H1 (cell line): Measurements from ENCODE around the gene ARL8A. TPM values are rescaled to one million over a fixed set of nuclear protein-coding genes. Genes with fewer than 3 reads are reported as not detected.

Experiments
- CTCF ChIA-PET: fragments of 300-600 bp; sonication (Branson Sonifier 250); formaldehyde crosslinking; loops from one replicate; lab custom pipeline; 2021; ENCODE audit not compliant: partially characterized antibody; lab: Charles Lee
- POLR2A ChIA-PET: fragments of 300-600 bp; sonication (Branson Sonifier 250); formaldehyde crosslinking; loops from one replicate; lab custom pipeline; 2021; ENCODE audit warnings: inconsistent platforms; ENCODE audit not compliant: partially characterized antibody; lab: Charles Lee
- DNase-seq, 2 experiments: peaks; one replicate each; pipeline versions ENCODE4 v3.0.0 to v3.0.0-alpha.2; 2010 to 2022; ENCODE audit warnings: low spot score in 2 of 2, low read depth in 1 of 2, mixed read lengths in 1 of 2
- FAIRE-seq: peaks from 2 replicates; lab custom pipeline; 2011; peaks lifted over from hg19 to GRCh38; lab: Jason Lieb, UNC
- H2AFZ ChIP-seq: 2 replicates; pipeline ENCODE4 v1.8.1; 2012; ENCODE audit warnings: low read length, inconsistent platforms
- H2AK5ac ChIP-seq: 2 replicates; pipeline ENCODE4 v1.6.1; 2013; ENCODE audit warnings: low read depth, low read length
- H2BK120ac ChIP-seq: replicated peaks from 2 replicates; pipeline ENCODE3; 2013; ENCODE audit warnings: low read depth, low read length, inconsistent platforms
- H2BK12ac ChIP-seq: 2 replicates; pipeline ENCODE4 v1.6.1; 2013; ENCODE audit warnings: low read depth, low read length
- H2BK15ac ChIP-seq: 2 replicates; pipeline ENCODE4 v1.6.1; 2013; ENCODE audit warnings: low read length
- H2BK20ac ChIP-seq: 2 replicates; pipeline ENCODE4 v1.6.1; 2013; ENCODE audit warnings: low read length
- H2BK5ac ChIP-seq: 2 replicates; pipeline ENCODE4 v1.6.1; 2013; ENCODE audit warnings: low read depth, low read length
- H3K14ac ChIP-seq: 2 replicates; pipeline ENCODE4 v1.6.1; 2013; ENCODE audit warnings: inconsistent platforms; ENCODE audit not compliant: insufficient read length
- H3K18ac ChIP-seq: 2 replicates; pipeline ENCODE4 v1.6.1; 2013; ENCODE audit warnings: low read length; ENCODE audit errors: extremely low read depth
- H3K23ac ChIP-seq: 2 replicates; pipeline ENCODE4 v1.6.1; 2013; ENCODE audit warnings: inconsistent platforms; ENCODE audit not compliant: insufficient read length
- H3K23me2 ChIP-seq: 2 replicates; pipeline ENCODE4 v1.6.1; 2013; ENCODE audit warnings: low read depth, low read length
- H3K27ac ChIP-seq: 2 replicates; pipeline ENCODE4 v1.6.1; 2011; ENCODE audit warnings: low read depth, low read length, inconsistent platforms
- H3K27me3 ChIP-seq, 4 experiments: replicated peaks in 1 of 4; 1 replicate in 1 of 4; 2 replicates in 3 of 4; pipeline versions ENCODE4 v1.6.1 to v1.8.1; 2011 to 2013; ENCODE audit warnings: low read length in 3 of 4, mild to moderate bottlenecking in 3 of 4, inconsistent platforms in 2 of 4, mixed read lengths in 2 of 4, moderate library complexity in 1 of 4; ENCODE audit not compliant: control insufficient read depth in 3 of 4, insufficient read depth in 3 of 4; ENCODE audit errors: extremely low read depth in 1 of 4
- H3K36me3 ChIP-seq, 4 experiments: 2 replicates each; pipeline versions ENCODE4 v1.6.1 to v1.8.1; 2011 to 2013; ENCODE audit warnings: mild to moderate bottlenecking in 4 of 4, low read length in 3 of 4, moderate library complexity in 2 of 4, control low read depth in 1 of 4, inconsistent platforms in 1 of 4; ENCODE audit not compliant: insufficient read depth in 4 of 4, control insufficient read depth in 2 of 4
- H3K4ac ChIP-seq: replicated peaks from 2 replicates; pipeline ENCODE3; 2013; ENCODE audit warnings: low read length, low read depth, mixed read lengths, inconsistent platforms; ENCODE audit not compliant: insufficient read length
- H3K4me1 ChIP-seq, 4 experiments: replicated peaks in 1 of 4; 1 replicate in 1 of 4; 2 replicates in 3 of 4; pipeline versions ENCODE4 v1.6.1 to v1.8.1; 2011 to 2013; ENCODE audit warnings: low read length in 3 of 4, inconsistent platforms in 2 of 4, mixed read lengths in 1 of 4; ENCODE audit not compliant: insufficient read depth in 4 of 4, control insufficient read depth in 3 of 4
- H3K4me2 ChIP-seq, 2 experiments: 2 replicates each; pipeline versions ENCODE4 v1.6.1 to v1.8.1; 2011 to 2013; ENCODE audit warnings: low read depth in 2 of 2, low read length in 2 of 2, control low read depth in 1 of 2, inconsistent platforms in 1 of 2, mild to moderate bottlenecking in 1 of 2; ENCODE audit not compliant: insufficient read depth in 1 of 2
- H3K4me3 ChIP-seq, 4 experiments: fragments of 200-600, 300-600 bp in 1 of 4; sonication (generic), shearing (Covaris generic), sonication (Bioruptor Twin) in 1 of 4; 2 replicates each; pipeline versions ENCODE4 v1.5.1 to v1.8.1; 2011 to 2016; ENCODE audit warnings: low read length in 4 of 4, low read depth in 3 of 4, control low read depth in 2 of 4, inconsistent platforms in 2 of 4, mild to moderate bottlenecking in 2 of 4, mixed read lengths in 1 of 4, moderate library complexity in 1 of 4; ENCODE audit not compliant: insufficient read depth in 2 of 4; ENCODE audit errors: extremely low read depth in 1 of 4
- H3K56ac ChIP-seq: replicated peaks from 2 replicates; pipeline ENCODE3; 2013; ENCODE audit warnings: low read depth, mild to moderate bottlenecking, mixed read lengths, low read length, inconsistent platforms; ENCODE audit not compliant: insufficient read length
- H3K79me1 ChIP-seq: 2 replicates; pipeline ENCODE4 v1.6.1; 2013; ENCODE audit warnings: low read depth, low read length, control low read depth
- H3K79me2 ChIP-seq, 2 experiments: 2 replicates each; pipeline versions ENCODE4 v1.6.1 to v1.8.1; 2012 to 2013; ENCODE audit warnings: low read length in 2 of 2, mild to moderate bottlenecking in 2 of 2, inconsistent platforms in 1 of 2; ENCODE audit not compliant: insufficient read depth in 2 of 2, control insufficient read depth in 1 of 2
- H3K9ac ChIP-seq, 4 experiments: replicated peaks in 1 of 4; 1 replicate in 1 of 4; 2 replicates in 3 of 4; pipeline versions ENCODE4 v1.6.1 to v1.8.1; 2011 to 2013; ENCODE audit warnings: low read depth in 3 of 4, low read length in 3 of 4, control low read depth in 2 of 4, mild to moderate bottlenecking in 2 of 4, moderate library complexity in 2 of 4, inconsistent platforms in 1 of 4; ENCODE audit errors: extremely low read depth in 1 of 4
- H3K9me3 ChIP-seq, 2 experiments: 2 replicates each; pipeline versions ENCODE4 v1.6.1 to v1.8.1; 2012 to 2013; ENCODE audit warnings: mild to moderate bottlenecking in 2 of 2, moderate library complexity in 2 of 2, control low read depth in 1 of 2, inconsistent platforms in 1 of 2, low read depth in 1 of 2, low read length in 1 of 2, mixed read lengths in 1 of 2; ENCODE audit not compliant: insufficient read depth in 2 of 2
- H4K20me1 ChIP-seq, 2 experiments: replicated peaks in 1 of 2; 2 replicates each; pipeline versions ENCODE3 to v1.8.1; 2011 to 2013; ENCODE audit warnings: inconsistent platforms in 2 of 2, low read length in 2 of 2, mild to moderate bottlenecking in 1 of 2; ENCODE audit not compliant: insufficient read depth in 2 of 2, control insufficient read depth in 1 of 2
- H4K5ac ChIP-seq: 2 replicates; pipeline ENCODE4 v1.6.1; 2013; ENCODE audit warnings: low read length, low read depth, mixed read lengths, inconsistent platforms; ENCODE audit not compliant: insufficient read length
- H4K8ac ChIP-seq: 2 replicates; pipeline ENCODE4 v1.8.0; 2013; ENCODE audit warnings: mild to moderate bottlenecking, moderate library complexity, low read length, inconsistent platforms; ENCODE audit not compliant: insufficient read depth; ENCODE audit errors: extremely low read depth
- H4K91ac ChIP-seq: replicated peaks from 2 replicates; pipeline ENCODE3; 2013; ENCODE audit warnings: low read length, mixed read lengths, inconsistent platforms; ENCODE audit not compliant: insufficient read length
- BACH1 ChIP-seq: IDR thresholded peaks from 2 replicates; pipeline ENCODE4 v1.6.1; 2012; ENCODE audit warnings: low read length, improper control_type of control experiment
- MAFK ChIP-seq: IDR thresholded peaks from 2 replicates; pipeline ENCODE4 v1.6.1; 2012; ENCODE audit warnings: low read depth, mild to moderate bottlenecking, improper control_type of control experiment, low read length
- POLR2A ChIP-seq, 2 experiments: IDR thresholded peaks; 1 replicate in 1 of 2; 2 replicates in 1 of 2; pipeline ENCODE4 v1.6.1; 2011; ENCODE audit warnings: low read depth in 2 of 2, low read length in 2 of 2, mild to moderate bottlenecking in 2 of 2; ENCODE audit errors: control extremely low read depth in 1 of 2
- SAP30 ChIP-seq: fragments of 300-600 bp; sonication (generic); IDR thresholded peaks from 2 replicates; pipeline ENCODE4 v1.7.1; 2012; ENCODE audit warnings: low read length, moderate library complexity, mild to moderate bottlenecking, inconsistent platforms; ENCODE audit not compliant: insufficient read depth, insufficient replicate concordance
- SP4 ChIP-seq: IDR thresholded peaks from 2 replicates; pipeline ENCODE4 v1.6.1; 2012; ENCODE audit warnings: low read length, inconsistent platforms
- TAF7 ChIP-seq: optimal IDR thresholded peaks from 2 replicates; pipeline ENCODE3; 2011; ENCODE audit warnings: low read depth, mild to moderate bottlenecking, inconsistent platforms, low read length, moderate library complexity, borderline replicate concordance
- TBP ChIP-seq: IDR thresholded peaks from 2 replicates; pipeline ENCODE4 v1.6.1; 2011; ENCODE audit warnings: low read depth, low read length, improper control_type of control experiment
- WGBS, 2 experiments: shearing (Covaris generic) in 1 of 2; methylation state at CpG; one replicate each; pipeline versions ENCODE4 v1.1.6 to v1.1.7; 2013 to 2015; ENCODE audit warnings: low lambda C conversion rate in 2 of 2, mixed read lengths in 2 of 2, inconsistent platforms in 1 of 2, low coverage in 1 of 2, missing lambda C conversion rate in 1 of 2; ENCODE audit not compliant: insufficient replicate concordance in 2 of 2, insufficient coverage in 1 of 2, insufficient read length in 1 of 2; ENCODE audit errors: extremely low coverage in 1 of 2, missing lambda C conversion rate in 1 of 2; 5-methylcytosine and 5-hydroxymethylcytosine counted together
- polyA plus RNA-seq, 7 experiments: library from polyadenylated mRNA; depleted of rRNA in 3 of 7; stranded (reverse) in 5 of 7; unstranded in 2 of 7; fragments of >200 nt in 5 of 7; fragments of 200-250 nt in 2 of 7; gene quantifications; 1 replicate in 5 of 7; 2 replicates in 1 of 7; 4 replicates in 1 of 7; pipeline versions ENCODE4 v1.2.1 to v1.2.3, GENCODE V29; 2011 to 2013; ENCODE audit warnings: missing spikeins in 2 of 7, mixed read lengths in 2 of 7
- total RNA-seq: library from RNA; stranded (reverse); fragmentation: NEBNext Ultra II Directional; extraction: Animal tissue kit (Norgen Biotek cat#: 25700); gene quantifications from 2 replicates; pipeline ENCODE4 v1.2.1, GENCODE V29; 2021
- TF ChIP-seq, protein P1 (sequence below), 3 experiments: IDR thresholded peaks; 1 replicate in 2 of 3; 2 replicates in 1 of 3; pipeline versions ENCODE4 v1.5.1 to v1.6.1; 2011; ENCODE audit warnings: low read length in 3 of 3, mild to moderate bottlenecking in 3 of 3, inconsistent platforms in 2 of 3, low read depth in 1 of 3, moderate library complexity in 1 of 3; ENCODE audit not compliant: insufficient read depth in 1 of 3; ENCODE audit errors: control extremely low read depth in 1 of 3
- TF ChIP-seq, protein P2 (sequence below): IDR thresholded peaks from 2 replicates; pipeline ENCODE4 v1.6.1; 2012; ENCODE audit warnings: inconsistent platforms

The ARL8A gene
- total and polyA plus RNA-seq, 2 of the 8 experiments (the other 6 are each of a cell fraction or from before 2014, with no cell fraction given), result 40.3 to 58.7 TPM

DNA sequence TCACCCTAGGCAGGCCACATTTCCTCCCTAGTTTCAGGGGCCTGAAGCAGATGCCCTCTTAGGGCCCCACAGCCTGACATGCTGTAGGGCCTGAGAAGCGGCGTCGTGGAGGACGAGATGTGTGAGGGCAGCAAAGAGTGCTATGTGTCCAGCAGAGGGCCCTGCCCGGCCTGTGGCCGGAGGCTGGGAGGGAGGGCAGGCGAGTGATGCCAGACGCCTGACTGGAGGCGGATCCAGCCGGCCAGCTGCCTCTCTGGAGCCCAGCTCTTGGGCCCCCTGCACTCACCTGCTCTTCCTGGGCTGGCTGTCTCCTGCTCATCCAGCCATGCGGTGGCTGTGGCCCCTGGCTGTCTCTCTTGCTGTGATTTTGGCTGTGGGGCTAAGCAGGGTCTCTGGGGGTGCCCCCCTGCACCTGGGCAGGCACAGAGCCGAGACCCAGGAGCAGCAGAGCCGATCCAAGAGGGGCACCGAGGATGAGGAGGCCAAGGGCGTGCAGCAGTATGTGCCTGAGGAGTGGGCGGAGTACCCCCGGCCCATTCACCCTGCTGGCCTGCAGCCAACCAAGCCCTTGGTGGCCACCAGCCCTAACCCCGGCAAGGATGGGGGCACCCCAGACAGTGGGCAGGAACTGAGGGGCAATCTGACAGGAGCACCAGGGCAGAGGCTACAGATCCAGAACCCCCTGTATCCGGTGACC lies 21.8 kb downstream of the ARL8A start, which contains the start of gene GPR37L1:
TSS of gene GPR37L1 (plus strand) at position 279 of the 697 bp plus-strand sequence. CDS start at position 326, 47 bp downstream.
- CTCF ChIA-PET, result interaction anchor here (0.6 to 29.2 kb wide), 19 partner anchors 10 to 690 kb away, joined by 3 to 1014 read pairs (median 4); partner anchors contain the start of genes ARL8A, ELF3 and RNPEP
- no peak within 1 kb of the TSS for H2AK5ac ChIP-seq
- no peak within 1 kb of the TSS for H3K14ac ChIP-seq
- POLR2A ChIA-PET, result interaction anchor here (0.8 to 7.2 kb wide), 8 partner anchors 9 to 167 kb away, joined by 3 to 98 read pairs (median 6); partner anchors contain the start of genes ELF3 and TIMM17A
- FAIRE-seq, result no peak
- H2BK120ac ChIP-seq, result no peak within 1 kb of the TSS
- no peaks in the 10 kb centered on the region for H3K23me2 ChIP-seq
- no peaks in the 10 kb centered on the region for H3K27me3 ChIP-seq
- H3K79me2 ChIP-seq, result no peaks in the 10 kb centered on the region
- H3K56ac ChIP-seq, result no peak within 1 kb of the TSS
- DNase-seq, result peak; percentile 56 to 81
- peak within 1 kb of the TSS; percentile 67 for H4K91ac ChIP-seq
- no peak within 1 kb of the TSS for H3K4me3 ChIP-seq
- H4K5ac ChIP-seq, result no peak within 1 kb of the TSS
- peak within 1 kb of the TSS; percentile 72 for H3K4ac ChIP-seq
- peaks cover 0 to 5% (median 4%) of the 10 kb centered on the region in 4 experiments; a peak in 6 of 7 replicates for H3K4me1 ChIP-seq
- WGBS, 2 experiments, result 52% methylated on average over 19 of the region's 19 CpGs; no CpG with 5 or more reads in 1 of the 2 experiments
- 0 out of 2 replicates have a peak within 1 kb of the TSS, but pooled peaks have one; percentile 55 for H2BK12ac ChIP-seq
- H3K18ac ChIP-seq, result peak within 1 kb of the TSS; percentile 38; the same call in 1 of the 2 replicates
- H4K8ac ChIP-seq, result peak within 1 kb of the TSS; percentile 82
- H4K20me1 ChIP-seq, result no peaks in the 10 kb centered on the region
- H3K9ac ChIP-seq, result no peak within 1 kb of the TSS; a peak in 1 of 7 replicates
- no peak within 1 kb of the TSS for H3K4me2 ChIP-seq
- no peaks in the 10 kb centered on the region for H3K9me3 ChIP-seq
- H2BK20ac ChIP-seq, result 0 out of 2 replicates have a peak within 1 kb of the TSS, but pooled peaks have one; percentile 64
- H2AFZ ChIP-seq, result peak within 1 kb of the TSS; percentile 55; the same call in 1 of the 2 replicates
- no peak within 1 kb of the TSS for H3K27ac ChIP-seq
- no peaks in the 10 kb centered on the region for H3K36me3 ChIP-seq
- 0 out of 2 replicates have a peak within 1 kb of the TSS, but pooled peaks have one; percentile 27 for H2BK5ac ChIP-seq
- 0 out of 2 replicates have a peak within 1 kb of the TSS, but pooled peaks have one; percentile 92 for H2BK15ac ChIP-seq
- H3K23ac ChIP-seq, result no peak within 1 kb of the TSS
- H3K79me1 ChIP-seq, result no peaks in the 10 kb centered on the region
- no peak for TF ChIP-seq MAFK
- no peak for TF ChIP-seq BACH1
- TF ChIP-seq, protein P1, sequence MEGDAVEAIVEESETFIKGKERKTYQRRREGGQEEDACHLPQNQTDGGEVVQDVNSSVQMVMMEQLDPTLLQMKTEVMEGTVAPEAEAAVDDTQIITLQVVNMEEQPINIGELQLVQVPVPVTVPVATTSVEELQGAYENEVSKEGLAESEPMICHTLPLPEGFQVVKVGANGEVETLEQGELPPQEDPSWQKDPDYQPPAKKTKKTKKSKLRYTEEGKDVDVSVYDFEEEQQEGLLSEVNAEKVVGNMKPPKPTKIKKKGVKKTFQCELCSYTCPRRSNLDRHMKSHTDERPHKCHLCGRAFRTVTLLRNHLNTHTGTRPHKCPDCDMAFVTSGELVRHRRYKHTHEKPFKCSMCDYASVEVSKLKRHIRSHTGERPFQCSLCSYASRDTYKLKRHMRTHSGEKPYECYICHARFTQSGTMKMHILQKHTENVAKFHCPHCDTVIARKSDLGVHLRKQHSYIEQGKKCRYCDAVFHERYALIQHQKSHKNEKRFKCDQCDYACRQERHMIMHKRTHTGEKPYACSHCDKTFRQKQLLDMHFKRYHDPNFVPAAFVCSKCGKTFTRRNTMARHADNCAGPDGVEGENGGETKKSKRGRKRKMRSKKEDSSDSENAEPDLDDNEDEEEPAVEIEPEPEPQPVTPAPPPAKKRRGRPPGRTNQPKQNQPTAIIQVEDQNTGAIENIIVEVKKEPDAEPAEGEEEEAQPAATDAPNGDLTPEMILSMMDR (IDR thresholded peaks at IDR 0.05; ENCODE audit: control extremely low read depth in 1 of 3, insufficient read depth in 1 of 3, low read depth in 1 of 3, low read length in 3 of 3), result peak; percentile 78 to 88 (median 83)
- no peak for TF ChIP-seq TAF7
- TF ChIP-seq TBP, result peak; percentile 93
- TF ChIP-seq, protein P2, sequence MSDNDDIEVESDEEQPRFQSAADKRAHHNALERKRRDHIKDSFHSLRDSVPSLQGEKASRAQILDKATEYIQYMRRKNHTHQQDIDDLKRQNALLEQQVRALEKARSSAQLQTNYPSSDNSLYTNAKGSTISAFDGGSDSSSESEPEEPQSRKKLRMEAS, result peak; percentile 71
- TF ChIP-seq SP4, result no peak
- no peak for TF ChIP-seq POLR2A (IDR thresholded peaks at IDR 0.05; ENCODE audit: control extremely low read depth in 1 of 2, low read depth in 2 of 2, low read length in 2 of 2)
- TF ChIP-seq SAP30, result no peak
